GM21390 (cell line): ENCODE results near the gene HLCS.
"Not testable (repeated sequence)": the region's sequence is repeated elsewhere in the genome, so short reads cannot be mapped to it uniquely, and the experiment has no call there.

Source experiments
- ATAC-seq: cut with Tn5 transposase; IDR thresholded peaks from one replicate; pipeline ENCODE4 v1.9.1; 2021; ENCODE audit not compliant: unreplicated experiment

Gene HLCS

DNA sequence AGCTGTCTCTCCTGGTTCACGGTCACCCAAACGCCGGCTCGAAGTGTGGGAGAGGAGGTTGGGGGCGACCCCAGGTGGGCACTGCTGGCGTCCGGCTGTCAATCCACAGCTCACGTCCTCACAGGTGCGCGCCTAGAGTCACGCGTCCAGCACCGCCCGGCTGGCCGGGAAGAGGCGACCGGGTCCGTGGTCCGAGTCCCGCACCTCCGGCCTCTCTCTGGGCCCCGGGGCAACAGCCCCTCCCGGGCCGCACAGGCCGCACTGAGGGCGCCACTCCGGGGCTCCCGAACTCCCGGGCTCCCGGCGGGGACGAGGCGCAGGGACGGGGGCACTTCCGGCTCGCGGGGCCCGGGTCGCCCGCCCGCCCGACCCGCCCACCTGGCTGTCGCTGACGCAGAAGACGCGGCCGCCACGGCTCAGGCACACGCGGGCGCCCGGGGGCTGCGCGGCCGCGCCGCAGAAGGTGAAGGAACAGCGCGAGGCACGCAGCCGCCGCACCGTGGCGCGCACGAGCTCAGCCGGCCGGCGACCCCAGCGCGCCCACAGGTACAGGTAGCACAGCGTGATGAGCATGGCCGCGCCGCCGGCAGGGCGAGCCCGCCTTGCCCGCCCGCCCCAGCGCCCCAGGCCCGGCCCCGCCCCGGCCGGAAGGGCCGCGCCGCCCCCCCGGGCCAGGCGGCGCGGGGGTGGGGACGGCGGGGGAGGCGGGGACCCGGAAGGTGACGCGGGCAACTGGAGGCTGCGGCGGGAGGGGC, at the start of gene HLCS:
Gene HLCS (minus strand): TSS at position 604 of the 755 bp plus-strand sequence. CDS start 31 bp downstream, at position 573.
- ATAC-seq = peak; percentile 78

DNA sequence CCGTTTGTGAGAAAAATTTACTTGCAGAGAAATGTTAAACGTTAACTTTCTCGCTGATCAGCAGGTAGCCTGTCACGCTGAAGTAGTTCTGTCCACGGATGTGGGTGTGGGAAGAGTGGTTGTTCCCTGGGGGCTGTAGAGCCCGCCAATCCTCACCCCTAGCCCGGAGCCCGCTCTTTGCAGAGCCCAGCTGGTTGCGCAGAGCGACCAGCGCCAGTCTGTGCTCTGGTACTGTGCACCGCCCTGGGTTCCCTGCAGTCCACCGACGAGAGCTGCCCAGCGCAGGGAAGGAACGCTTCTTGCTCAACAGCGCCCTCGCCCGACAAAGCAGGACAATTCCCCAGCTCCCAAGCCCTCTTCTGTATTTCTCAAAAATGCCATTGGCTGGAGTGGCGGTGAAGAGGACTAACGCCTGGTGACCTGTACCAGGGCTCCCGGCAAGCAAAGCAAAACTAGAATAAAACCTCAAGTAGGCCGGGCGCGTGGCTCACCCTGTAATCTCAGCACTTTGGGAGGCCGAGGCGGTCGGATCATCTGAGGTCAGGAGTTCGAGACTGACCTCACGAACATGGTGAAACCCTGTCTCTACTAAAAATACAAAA, 43.4 kb upstream of the HLCS start:
- ATAC-seq = peak; percentile 92

DNA sequence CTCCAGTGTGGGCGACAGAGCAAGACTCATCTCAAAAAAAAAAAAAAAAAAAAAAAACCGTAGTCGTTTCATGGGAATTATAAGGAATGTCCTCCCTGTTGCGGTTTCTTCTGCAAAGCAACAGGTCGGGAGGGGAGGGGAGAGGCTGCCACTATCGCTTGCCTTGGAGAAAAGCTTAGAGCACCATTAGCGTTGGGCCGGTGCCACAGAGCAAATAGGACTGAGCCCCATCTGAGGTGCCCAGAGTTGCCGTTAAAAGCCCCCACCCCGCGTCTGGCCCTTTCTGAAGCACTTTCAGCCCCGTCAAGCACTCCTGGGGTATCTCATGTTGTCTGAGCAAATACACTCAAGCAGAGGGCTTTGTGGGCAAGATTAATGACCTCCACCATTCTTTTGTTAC, 42.3 kb upstream of the HLCS start:
- no peak for ATAC-seq

DNA sequence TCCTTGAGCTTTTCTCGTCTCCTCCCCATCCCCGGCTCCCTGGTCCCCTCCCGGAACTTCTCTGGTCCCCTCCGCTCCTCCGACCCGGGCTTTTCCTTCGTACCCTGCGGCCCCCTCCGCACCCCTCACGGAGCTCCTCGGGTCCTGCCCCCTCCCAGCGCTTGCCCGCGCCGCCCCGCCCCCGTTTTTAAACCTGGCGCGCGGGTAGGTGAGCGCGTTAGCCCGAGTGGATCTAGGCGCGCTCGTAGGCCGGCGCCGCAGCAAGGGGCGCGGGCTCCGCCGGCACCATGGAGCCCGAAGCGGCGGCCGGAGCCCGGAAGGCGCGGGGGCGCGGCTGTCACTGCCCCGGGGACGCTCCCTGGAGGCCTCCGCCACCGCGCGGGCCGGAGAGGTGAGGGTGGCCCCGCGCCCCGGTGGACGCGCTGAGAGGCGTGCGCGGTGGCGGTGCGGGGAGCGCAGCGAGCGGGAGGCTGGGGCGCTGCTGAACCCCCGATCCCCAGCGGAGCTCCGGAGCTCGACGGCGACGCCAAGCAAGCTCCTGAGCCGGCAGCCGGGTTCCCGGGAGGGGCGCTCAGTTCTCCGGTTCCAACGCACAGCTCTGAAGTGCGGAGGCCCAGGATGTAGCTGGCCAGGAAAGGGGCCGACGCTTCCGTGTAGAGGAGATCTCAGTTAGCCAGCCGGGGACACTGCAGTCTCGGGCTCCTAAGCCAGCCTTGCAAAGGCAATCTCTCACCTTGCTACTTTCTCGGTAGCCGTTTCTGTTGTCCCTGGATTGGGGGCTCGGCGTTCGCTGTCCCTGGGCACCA, 40.2 kb upstream of the HLCS start, which contains the start of gene RIPPLY3:
Gene RIPPLY3 (plus strand): TSS at position 217 of the 806 bp plus-strand sequence. CDS start 71 bp downstream, at position 288.
- ATAC-seq = no peak

DNA sequence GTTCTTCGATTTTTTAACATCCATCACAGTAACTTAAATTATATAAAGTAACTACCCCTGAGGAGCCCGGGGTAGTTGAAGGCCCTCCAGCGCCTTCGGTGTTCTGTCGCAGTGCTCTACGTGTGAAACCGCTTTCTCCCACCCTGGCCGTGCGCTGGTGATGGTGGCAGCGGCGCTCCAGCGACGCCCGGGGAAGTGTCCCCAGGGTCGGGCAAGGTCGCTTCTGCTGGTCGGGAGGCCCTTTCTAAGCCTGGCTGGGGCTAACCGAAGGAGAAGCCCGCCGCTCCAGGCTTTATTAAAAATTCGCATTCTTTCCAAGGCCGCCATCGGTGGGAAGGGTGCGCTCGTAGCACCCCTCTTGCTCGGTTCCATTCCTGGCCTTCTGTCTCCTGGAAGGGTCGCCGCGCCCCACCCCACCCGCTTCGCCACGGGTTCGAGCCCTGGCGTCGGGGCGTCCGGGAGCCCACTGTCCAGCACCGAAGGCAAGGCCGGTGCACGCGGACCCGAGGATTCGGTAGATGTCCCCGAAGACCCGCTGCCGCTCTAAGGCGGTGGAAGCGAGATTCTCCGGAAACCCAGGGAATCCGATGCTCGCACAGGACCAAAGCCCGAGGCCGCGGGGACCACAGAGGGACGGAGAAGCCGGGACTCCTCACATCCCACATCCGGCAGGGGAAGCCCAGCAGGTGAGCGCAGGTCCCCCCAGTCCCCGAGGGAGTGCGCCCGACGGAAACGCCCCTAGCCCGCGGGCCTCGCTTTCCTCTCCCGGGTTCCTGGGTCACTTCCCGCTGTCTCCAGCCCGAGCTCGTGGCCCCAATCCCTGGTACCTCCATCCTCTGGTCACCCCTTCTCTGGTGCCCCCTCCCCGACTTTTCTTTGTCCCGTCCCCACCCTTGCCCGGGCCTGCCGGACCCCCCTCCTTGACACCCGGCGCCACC, 39.3 kb upstream of the HLCS start:
- no peak for ATAC-seq

DNA sequence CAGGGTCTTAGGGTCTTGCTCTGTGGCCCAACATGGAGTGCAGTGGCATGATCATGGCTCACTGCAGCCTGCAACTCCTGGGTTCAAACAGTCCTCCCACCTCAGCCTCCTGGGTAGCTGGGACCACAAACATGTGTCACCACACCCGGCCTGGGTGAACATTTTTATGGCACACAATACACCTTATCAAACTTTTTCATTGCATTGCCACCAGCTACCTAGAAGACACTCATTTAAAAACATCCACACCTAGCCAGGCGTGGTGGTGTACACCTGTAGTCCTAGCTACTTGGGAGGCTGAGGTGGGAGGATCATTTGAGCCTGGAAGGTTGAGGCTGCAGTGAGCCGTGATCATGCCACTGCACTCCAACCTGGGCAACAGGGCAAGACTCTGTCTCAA, 37.4 kb upstream of the HLCS start:
- not testable (repeated sequence) for ATAC-seq

DNA sequence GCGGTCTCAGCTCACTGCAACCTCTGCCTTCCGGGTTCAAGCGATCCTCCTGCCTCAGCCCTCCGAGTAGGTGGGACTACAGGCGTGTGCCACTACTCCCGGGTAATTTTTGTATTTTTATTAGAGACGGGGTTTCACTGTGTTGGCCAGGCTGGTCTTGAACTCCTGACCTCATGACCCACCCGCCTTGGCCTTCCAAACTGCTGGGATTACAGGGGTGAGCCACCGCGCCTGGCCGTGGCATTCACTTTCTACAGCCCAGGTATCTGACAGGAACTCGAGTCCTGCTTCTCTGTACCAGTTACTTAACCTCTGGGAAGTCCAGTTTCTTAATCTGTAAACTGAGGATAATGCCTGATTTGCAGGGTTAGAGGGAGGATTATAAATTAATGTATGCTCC, 36.4 kb upstream of the HLCS start:
- not testable (repeated sequence) for ATAC-seq

DNA sequence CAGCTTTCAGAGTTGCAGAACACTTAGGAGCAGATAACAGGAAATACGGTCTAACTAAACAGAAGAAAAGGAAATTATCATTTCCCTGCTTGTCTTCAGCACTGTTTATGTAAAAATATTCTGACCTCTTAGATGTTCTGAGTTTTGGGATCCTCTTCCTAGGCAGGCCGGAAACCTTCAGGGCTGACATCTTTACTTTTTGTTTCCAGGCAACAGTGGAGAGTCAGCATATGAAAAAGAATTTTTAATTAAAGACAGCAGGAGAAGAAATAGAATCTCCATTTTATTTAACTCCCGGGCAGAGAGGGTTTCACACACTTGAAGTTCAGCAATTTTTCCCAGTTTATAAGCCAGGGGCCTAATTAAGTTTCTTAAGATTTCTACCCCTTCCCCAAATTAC, 35.0 kb upstream of the HLCS start:
- no peak for ATAC-seq

DNA sequence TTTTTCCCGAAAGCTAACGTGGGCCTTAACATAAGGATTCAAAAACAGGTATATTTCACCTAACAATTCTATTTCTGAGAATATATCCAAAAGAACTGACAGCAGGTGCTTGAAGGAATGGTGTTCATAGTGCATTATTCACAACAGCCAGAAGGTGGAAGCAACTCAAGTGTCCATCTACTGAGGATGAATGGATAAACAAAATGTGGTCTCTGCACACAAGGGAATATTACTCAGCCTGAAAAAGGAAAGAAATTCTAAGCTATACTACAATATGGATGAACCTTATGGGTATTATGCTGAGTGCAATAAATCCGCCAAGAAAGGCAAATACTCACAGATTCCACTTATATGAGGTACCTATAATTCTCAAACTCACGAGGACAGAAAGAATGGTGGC, 33.9 kb upstream of the HLCS start:
- ATAC-seq = no peak

DNA sequence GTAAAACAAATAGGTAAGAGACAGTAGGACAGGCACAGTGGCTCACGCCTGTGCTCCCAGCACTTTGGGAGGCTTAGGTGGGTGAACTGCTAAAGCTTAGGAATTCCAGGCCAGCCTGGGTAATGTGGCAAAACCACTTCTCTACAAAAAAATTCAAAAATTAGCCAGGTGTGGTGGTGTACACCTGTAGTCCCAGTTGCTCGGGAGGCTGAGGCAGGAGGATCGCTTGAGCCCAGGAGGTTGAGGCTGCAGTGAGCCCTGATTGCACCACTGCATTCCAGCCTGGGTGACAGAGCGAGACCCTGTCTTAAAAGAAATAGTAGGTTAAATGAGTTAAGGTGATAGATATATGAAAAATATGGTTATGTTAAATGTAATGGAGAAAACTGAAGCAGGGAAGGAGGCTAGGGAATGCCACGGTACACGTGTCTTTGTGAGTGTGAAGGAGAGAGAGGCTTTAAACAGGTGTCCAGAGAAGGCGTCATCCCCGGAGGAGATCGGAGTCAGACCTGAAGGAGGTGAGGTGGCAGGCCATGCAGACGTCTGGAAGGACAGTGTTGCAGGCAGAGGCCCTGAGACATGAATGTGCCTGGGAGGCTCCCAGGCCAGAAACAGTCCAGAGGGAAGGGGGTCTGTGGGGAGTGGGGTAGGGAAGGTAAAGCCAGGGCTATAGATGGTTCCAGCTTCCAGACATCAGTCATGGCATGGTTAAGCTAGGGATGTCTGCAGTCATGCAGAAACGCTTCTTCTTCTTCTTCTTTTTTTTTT, 32.8 kb upstream of the HLCS start:
- ATAC-seq = no peak

DNA sequence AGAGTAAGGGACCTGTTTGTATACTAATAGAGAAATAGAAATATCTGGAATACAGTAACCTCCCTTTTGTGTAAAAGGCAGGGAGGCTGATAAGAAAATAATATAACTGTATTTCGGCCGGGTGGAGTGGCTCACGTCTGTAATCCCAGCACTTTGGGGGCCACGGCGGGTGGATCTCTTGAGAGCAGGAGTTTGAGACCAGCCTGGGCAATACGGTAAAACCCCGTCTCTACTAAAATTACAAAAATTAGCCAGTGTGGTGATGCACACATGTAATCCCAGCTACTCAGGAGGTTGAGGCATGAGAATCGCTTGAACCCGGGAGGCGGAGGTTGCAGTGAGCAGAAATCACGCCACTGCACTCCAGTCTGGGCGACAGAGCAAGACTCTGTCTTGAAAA, 28.8 kb upstream of the HLCS start:
- not testable (repeated sequence) for ATAC-seq

DNA sequence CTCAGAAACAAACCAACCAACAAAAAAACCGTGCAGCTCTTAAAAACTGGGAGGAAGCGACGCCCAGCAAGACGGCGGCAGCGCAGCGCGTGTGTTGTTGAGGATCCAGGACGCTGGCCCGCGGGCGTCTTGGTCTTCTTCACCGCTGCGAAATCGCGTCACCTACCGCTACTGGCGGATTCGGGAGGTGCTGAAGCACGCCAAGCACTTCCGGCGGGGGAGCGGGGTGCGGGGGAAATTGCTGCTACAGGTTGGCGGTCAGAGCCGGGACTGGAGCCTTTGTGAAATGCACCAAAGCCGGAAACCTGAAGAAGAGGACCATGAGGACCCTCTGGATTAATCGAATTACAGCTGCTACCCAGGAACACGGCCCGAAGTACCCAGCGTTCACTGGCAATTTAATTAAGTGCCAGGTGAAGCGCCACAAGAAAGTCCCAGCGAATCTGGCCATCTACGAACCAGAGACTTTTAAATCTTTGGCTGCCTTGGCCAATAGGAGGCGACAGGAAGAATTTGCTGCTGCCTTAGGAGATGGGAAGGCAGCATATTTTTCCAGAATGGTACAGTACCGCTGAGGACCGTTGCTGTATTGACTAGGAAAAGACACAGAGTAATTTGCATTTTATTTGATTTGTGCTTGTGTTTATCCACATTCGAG, 28.2 kb upstream of the HLCS start:
- no peak for ATAC-seq

DNA sequence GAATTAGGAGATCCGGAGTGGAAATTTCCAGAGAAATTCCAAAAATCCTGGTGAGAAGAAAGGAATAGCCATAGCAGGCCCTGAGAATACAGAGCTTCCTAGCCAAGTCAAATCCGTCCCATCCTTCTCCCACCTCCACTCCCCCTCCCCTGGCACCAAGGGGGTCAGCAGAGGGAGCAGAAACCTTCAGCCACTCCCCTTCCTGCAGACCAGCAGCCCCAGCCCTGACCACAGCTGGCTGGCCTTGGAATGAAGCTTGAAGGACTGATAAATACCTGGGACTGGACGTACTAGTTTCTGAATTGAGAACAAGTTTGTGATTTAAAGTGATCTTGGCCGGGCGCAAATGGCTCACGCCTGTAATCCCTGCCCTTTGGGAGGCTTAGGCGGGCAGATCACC, 26.2 kb upstream of the HLCS start:
- no peak for ATAC-seq

DNA sequence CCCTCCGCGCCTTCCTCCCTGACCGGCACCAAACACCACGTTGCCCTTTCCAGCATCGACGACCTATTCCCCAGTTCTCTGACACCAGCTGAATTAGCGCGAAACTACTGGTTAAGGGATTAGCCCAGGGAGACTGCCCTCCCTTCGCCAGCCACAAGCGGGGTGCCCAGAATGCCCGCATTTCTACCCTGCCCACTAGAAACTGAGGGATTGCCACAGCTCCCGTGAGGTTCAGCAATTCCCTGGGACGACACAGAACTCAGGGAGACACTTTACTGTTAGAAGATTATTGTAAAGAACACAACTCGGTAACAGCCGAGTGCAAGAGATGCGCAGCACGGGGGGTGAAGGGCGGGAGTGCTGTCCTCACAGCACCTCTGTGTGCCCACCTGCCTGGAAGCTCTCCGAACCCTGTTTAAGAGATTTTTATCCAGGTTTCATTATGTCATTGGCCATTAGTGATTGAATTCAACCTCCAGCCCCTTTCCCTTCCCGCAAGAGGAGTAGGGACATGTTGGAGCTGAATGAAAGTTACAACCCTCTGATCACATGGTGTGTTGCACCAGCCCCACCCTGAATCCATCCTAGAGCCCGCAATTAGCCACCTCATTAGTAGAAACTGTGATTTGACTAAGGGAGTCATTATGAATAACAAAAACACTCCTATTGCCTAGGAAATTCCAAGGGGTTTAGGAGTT, 24.2 kb upstream of the HLCS start:
- no peak for ATAC-seq

DNA sequence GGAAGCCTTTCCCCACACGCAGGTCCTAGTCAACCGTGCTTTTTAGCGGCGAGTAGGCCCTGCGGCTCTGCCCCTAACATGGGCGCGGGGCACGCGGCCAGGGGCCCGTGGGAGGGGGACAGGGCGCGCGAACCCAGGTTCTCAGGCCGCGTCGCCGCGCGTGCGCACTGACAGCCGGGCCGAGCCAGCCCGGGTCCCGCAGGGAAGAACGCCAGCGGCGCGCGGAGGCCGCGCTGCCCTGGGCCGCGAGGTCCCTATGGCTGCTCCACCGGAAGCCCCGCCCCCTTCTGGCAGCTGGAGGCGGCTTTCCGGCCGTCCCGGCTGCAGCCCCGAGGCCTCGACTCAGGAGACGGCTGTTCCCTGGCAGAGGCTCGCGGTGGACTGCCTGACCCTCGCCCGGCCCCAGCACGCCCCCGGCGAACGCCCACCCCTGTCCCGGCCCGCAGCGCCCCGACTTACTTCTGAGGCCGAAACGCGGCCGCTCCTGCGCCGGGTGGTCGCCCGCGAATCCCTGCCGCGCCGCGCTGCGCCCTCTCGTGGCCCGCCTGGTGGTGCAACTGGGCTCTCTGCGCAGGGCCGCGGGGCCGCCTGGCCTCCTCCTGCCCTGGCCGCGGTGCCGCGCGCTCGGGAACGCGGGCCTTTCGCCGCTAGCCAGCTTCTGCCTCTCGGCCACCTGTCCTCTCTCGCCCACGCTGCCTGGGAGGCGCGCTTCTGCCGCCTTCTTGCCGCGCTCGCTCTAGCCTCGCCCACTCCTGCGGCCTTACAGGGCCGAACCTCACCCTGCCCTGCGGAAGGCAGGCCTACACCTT, 23.4 kb upstream of the HLCS start:
- peak; percentile 93 for ATAC-seq

DNA sequence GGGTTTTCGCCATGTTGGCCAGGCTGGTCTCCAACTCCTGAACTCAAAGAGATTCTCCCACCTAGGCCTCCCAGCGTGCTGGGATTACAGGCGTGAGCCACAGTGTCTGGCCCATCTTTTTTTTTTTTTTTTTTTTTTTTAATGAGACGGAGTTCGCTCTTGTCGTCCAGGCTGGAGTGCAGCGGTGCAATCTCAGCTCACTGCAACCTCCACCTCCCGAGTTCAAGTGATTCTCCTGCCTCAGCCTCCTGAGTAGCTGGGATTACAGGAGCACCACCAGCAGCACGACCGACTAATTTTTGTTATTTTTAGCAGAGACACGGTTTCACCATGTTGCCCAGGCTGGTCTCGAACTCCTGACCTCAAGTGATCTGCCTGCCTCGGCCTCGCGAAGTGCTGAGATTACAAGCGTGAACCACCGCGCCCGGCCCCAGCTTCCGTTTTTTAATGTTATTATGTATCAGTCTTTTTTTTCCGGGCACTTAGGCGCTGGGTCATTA, 22.8 kb upstream of the HLCS start:
- not testable (repeated sequence) for ATAC-seq

DNA sequence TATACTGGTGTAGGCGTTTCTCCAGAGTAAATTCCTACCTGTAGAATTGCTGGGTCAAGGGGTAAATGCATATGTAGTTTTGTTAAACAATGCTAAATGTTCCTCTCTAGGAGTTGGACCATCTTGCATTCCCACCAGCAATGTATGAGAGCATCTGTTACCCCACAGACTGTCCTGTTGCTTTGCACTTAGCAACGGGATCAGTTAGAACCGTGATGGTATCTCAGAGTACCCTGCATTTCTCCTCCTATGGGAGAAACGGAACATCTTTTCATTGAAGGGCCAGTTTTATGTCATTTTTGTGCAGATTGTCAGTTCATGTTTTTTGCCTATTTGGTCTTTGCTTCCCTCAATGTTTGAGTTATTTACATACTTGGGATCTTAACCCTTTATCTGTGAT, 22.1 kb upstream of the HLCS start:
- ATAC-seq = no peak

DNA sequence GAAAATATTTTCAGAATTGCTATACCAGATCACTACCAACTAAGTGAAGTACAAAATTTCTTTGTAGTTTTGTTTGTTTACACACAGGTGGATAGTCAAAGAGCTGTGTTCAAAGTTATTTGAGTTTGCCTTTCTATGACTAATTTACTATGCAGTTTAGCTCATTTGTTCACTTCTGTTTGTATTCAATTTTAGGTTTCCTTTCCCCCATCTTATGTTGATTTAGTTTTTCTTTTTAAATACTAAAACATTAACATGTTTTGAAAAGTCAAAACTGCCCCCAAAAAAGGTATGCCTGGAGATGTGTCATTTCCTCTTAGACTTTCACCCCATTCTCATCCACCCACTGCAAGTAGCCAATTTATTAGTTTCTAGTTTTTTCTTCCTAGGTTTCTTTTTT, 21.4 kb upstream of the HLCS start:
- ATAC-seq = no peak
